ENCODE measurements around the gene AADACL4. TPM values are rescaled to one million over a fixed set of nuclear protein-coding genes. Genes with fewer than 3 reads are reported as not detected.
"Not testable (repeated sequence)": the region's sequence is repeated elsewhere in the genome, so short reads cannot be mapped to it uniquely, and the experiment has no call there.

Gene AADACL4
- total RNA-seq, 1 experiment from 2014 or later = not detected

GRCh38 chr1:12657060-12657884 is 13.4 kb downstream of the AADACL4 start:
- ATAC-seq = no peak
- no peaks in the 10 kb centered on the region for H3K36me3 ChIP-seq (ENCODE audit: control insufficient read depth, insufficient read depth, low read length)
- in situ Hi-C loops (cut with HindIII; ENCODE audit: low pct_unique_long_range_greater_than_20kb, low sequenced_read_pairs) = no loop called here
- no peak for DNase-seq (ENCODE audit: low read depth, low spot score)
- H3K27ac ChIP-seq (ENCODE audit: low read length) = no peak overlapping the region
- no TSS peak for BruUV-seq (replicated peaks)
- intact Hi-C loops (cut with micrococcal nuclease; ENCODE audit: unreplicated experiment) = loop anchor here (5.0 kb wide), 3 partner anchors 35 to 380 kb away; no protein-coding TSS in a partner anchor
- ChIA-PET CTCF (interaction anchor here (0.7 kb wide), 1 partner anchor 564 kb away, joined by 3 read pairs; no protein-coding TSS in a partner anchor), POLR2A (no interaction called here)
- no peaks in the 10 kb centered on the region for H3K9me3 ChIP-seq (ENCODE audit: control insufficient read depth, insufficient read depth, low read depth, low read length)
- H3K4me1 ChIP-seq (ENCODE audit: control insufficient read depth, insufficient read depth, low read length) = peaks cover 5% of the 10 kb centered on the region; the same call in 1 of the 2 replicates
- no peaks in the 10 kb centered on the region for H3K27me3 ChIP-seq (ENCODE audit: control insufficient read depth, insufficient read depth, low read length)
- no peak overlapping the region for H3K4me3 ChIP-seq (ENCODE audit: low read depth in 2 of 2, low read length in 2 of 2)
- TF ChIP-seq TCF7L2 (IDR thresholded peaks at IDR 0.05; ENCODE audit: low read depth, low read length) = no peak
- no peak for TF ChIP-seq SIN3A (IDR thresholded peaks at IDR 0.05; ENCODE audit: borderline replicate concordance, insufficient read depth, low read depth, low read length)
- no peak for TF ChIP-seq POLR2AphosphoS5 (IDR thresholded peaks at IDR 0.05; ENCODE audit: low read depth, low read length)
- TF ChIP-seq CTCF (IDR thresholded peaks at IDR 0.05) = no peak
- TF ChIP-seq REST (IDR thresholded peaks at IDR 0.05; ENCODE audit: insufficient read depth in 1 of 2, low read depth in 2 of 2, low read length in 1 of 2) = no peak

- H3K4me1 ChIP-seq (ENCODE audit: control insufficient read depth, insufficient read depth, low read length); H3K9me3 ChIP-seq (ENCODE audit: control insufficient read depth, insufficient read depth, low read depth, low read length); H3K27ac ChIP-seq (ENCODE audit: low read length); ATAC-seq; POLR2A ChIA-PET; H3K4me3 ChIP-seq (ENCODE audit: low read depth in 2 of 2, low read length in 2 of 2); H3K27me3 ChIP-seq (ENCODE audit: control insufficient read depth, insufficient read depth, low read length); in situ Hi-C loops (cut with HindIII; ENCODE audit: low pct_unique_long_range_greater_than_20kb, low sequenced_read_pairs); H3K36me3 ChIP-seq (ENCODE audit: control insufficient read depth, insufficient read depth, low read length); DNase-seq (ENCODE audit: low read depth, low spot score); BruUV-seq (replicated peaks): not testable (repeated sequence)
- intact Hi-C loops (cut with micrococcal nuclease; ENCODE audit: unreplicated experiment) = loop anchor here (2.0 to 5.0 kb wide), 4 partner anchors 36 to 381 kb away; no protein-coding TSS in a partner anchor
- CTCF ChIA-PET = interaction anchor here (0.6 to 1.4 kb wide), 6 partner anchors 8 to 564 kb away, joined by 3 to 11 read pairs (median 3); no protein-coding TSS in a partner anchor
Observed at GRCh38 chr1:12657885-12658512, 14.1 kb downstream of the AADACL4 start.

Measured in Panc1 (cell line).